ENCODE results near the gene KIF1C. TPM values are rescaled to one million over a fixed set of nuclear protein-coding genes. Genes with fewer than 3 reads are reported as not detected.
A peak's percentile ranks its signal among the peaks of the same experiment; 100 is the strongest.

The KIF1C gene
- total RNA-seq, 4 donors from 2014 or later, result 327 to 543 (median 393) TPM

DNA sequence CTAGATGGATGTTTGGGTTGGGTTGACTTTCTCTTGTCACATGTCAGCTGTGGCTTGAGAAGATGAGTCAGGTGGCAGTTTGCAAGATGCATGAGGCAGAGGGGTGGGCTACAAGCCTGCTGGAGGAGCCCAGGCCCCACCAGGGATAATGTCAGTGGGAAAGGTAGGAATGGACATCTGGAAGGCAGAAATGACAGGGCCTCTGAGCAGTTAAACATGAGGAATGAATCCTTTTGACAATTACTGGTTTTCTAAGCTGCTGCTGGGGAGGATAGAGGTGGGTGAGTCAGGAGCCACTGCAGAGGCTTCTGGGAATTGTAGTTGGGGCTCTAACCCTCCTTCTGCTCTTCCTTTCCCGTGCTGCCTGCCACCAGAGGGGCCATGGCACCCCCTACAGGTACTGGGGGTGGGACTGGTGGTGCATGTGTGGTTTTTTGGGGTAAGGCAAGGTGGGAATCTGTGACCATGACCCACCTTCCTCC, 21.8 kb downstream of the KIF1C start:
- ATAC-seq (peak in 1 of 2 donors; percentile 22), DNase-seq (no peak)
- H3K9me3 ChIP-seq, result no peaks in the 10 kb centered on the region
- peak overlapping the region in 2 of 4 donors; percentile 19 to 27 for H3K27ac ChIP-seq
- H3K4me3 ChIP-seq, result no peak overlapping the region
- H3K4me1 ChIP-seq, result no peaks in the 10 kb centered on the region
- intact Hi-C loops (cut with DNase I; ENCODE audit: low total_unique reads), result no loop called here
- in situ Hi-C loops (cut with MboI; ENCODE audit: low sequenced_read_pairs in 4 of 4), result no loop called here
- H3K27me3 ChIP-seq, result no peaks in the 10 kb centered on the region
- TF ChIP-seq POLR2A (IDR thresholded peaks at IDR 0.05), result no peak
- TF ChIP-seq, protein P1, sequence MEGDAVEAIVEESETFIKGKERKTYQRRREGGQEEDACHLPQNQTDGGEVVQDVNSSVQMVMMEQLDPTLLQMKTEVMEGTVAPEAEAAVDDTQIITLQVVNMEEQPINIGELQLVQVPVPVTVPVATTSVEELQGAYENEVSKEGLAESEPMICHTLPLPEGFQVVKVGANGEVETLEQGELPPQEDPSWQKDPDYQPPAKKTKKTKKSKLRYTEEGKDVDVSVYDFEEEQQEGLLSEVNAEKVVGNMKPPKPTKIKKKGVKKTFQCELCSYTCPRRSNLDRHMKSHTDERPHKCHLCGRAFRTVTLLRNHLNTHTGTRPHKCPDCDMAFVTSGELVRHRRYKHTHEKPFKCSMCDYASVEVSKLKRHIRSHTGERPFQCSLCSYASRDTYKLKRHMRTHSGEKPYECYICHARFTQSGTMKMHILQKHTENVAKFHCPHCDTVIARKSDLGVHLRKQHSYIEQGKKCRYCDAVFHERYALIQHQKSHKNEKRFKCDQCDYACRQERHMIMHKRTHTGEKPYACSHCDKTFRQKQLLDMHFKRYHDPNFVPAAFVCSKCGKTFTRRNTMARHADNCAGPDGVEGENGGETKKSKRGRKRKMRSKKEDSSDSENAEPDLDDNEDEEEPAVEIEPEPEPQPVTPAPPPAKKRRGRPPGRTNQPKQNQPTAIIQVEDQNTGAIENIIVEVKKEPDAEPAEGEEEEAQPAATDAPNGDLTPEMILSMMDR (IDR thresholded peaks at IDR 0.05 in 4 of 5, conservative IDR thresholded peaks at IDR 0.05 in 1 of 5), result no peak
- H3K36me3 ChIP-seq, result peaks cover 2 to 98% of the 10 kb centered on the region in 2 donors

DNA sequence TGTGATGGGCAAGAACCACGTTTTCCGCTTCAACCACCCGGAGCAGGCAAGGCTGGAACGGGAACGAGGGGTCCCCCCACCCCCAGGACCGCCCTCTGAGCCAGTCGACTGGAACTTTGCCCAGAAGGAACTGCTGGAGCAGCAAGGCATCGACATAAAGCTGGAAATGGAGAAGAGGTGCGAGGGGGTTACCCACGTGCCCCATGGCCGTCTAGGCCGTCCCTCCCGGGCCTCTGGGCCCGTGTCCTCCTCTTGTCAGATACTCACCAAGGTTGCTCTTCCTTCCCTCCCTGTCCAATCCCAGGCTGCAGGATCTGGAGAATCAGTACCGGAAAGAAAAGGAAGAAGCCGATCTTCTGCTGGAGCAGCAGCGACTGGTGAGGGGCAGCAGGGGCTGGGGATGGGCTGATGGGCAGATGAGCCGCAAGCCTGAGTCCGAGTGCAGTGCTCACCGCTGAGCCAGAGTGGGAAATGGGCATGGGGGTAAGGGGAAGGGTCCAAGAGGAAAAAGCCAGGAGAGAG, 22.8 kb downstream of the KIF1C start:
- in situ Hi-C loops (cut with MboI; ENCODE audit: low sequenced_read_pairs in 4 of 4) (no loop called here), intact Hi-C loops (cut with DNase I; ENCODE audit: low total_unique reads) (no loop called here)
- no peaks in the 10 kb centered on the region for H3K27me3 ChIP-seq
- H3K4me1 ChIP-seq, result peaks cover 0 to under 1% of the 10 kb centered on the region in 2 donors
- H3K9me3 ChIP-seq, result no peaks in the 10 kb centered on the region
- H3K4me3 ChIP-seq, result no peak overlapping the region
- DNase-seq (no peak), ATAC-seq (no peak)
- TF ChIP-seq, protein P1 (IDR thresholded peaks at IDR 0.05 in 4 of 5, conservative IDR thresholded peaks at IDR 0.05 in 1 of 5), result no peak
- no peak for TF ChIP-seq POLR2A (IDR thresholded peaks at IDR 0.05)
- H3K36me3 ChIP-seq, result peaks cover 0 to 88% of the 10 kb centered on the region in 2 donors
- no peak overlapping the region for H3K27ac ChIP-seq

DNA sequence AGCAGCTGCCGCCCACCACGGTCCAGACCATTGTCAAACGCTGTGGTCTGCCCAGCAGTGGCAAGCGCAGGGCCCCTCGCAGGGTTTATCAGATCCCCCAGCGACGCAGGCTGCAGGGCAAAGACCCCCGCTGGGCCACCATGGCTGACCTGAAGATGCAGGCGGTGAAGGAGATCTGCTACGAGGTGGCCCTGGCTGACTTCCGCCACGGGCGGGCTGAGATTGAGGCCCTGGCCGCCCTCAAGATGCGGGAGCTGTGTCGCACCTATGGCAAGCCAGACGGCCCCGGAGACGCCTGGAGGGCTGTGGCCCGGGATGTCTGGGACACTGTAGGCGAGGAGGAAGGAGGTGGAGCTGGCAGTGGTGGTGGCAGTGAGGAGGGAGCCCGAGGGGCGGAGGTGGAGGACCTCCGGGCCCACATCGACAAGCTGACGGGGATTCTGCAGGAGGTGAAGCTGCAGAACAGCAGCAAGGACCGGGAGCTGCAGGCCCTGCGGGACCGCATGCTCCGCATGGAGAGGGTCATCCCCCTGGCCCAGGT, 24.5 kb downstream of the KIF1C start:
- no peak overlapping the region for H3K4me3 ChIP-seq
- peaks cover 0 to 9% of the 10 kb centered on the region in 2 donors for H3K4me1 ChIP-seq
- no peaks in the 10 kb centered on the region for H3K9me3 ChIP-seq
- in situ Hi-C loops (cut with MboI; ENCODE audit: low sequenced_read_pairs in 4 of 4) (no loop called here), intact Hi-C loops (cut with DNase I; ENCODE audit: low total_unique reads) (no loop called here)
- DNase-seq (no peak), ATAC-seq (no peak)
- H3K27ac ChIP-seq, result no peak overlapping the region
- TF ChIP-seq, protein P1 (IDR thresholded peaks at IDR 0.05 in 4 of 5, conservative IDR thresholded peaks at IDR 0.05 in 1 of 5), result no peak
- no peak for TF ChIP-seq POLR2A (IDR thresholded peaks at IDR 0.05)
- peaks cover 0 to 72% of the 10 kb centered on the region in 2 donors for H3K36me3 ChIP-seq
- H3K27me3 ChIP-seq, result no peaks in the 10 kb centered on the region

DNA sequence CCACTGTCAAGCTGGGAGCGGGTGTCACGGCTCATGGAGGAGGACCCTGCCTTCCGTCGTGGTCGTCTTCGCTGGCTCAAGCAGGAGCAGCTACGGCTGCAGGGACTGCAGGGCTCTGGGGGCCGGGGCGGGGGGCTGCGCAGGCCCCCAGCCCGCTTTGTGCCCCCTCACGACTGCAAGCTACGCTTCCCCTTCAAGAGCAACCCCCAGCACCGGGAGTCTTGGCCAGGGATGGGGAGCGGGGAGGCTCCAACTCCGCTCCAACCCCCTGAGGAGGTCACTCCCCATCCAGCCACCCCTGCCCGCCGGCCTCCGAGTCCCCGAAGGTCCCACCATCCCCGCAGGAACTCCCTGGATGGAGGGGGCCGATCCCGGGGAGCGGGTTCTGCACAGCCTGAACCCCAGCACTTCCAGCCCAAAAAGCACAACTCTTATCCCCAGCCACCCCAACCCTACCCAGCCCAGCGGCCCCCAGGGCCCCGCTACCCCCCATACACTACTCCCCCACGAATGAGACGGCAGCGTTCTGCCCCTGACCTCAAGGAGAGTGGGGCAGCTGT, 25.9 kb downstream of the KIF1C start:
- H3K27ac ChIP-seq, result peak overlapping the region in 1 of 4 donors; percentile 66
- no peaks in the 10 kb centered on the region for H3K9me3 ChIP-seq
- TF ChIP-seq, protein P1 (IDR thresholded peaks at IDR 0.05 in 4 of 5, conservative IDR thresholded peaks at IDR 0.05 in 1 of 5), result no peak
- no peak for TF ChIP-seq POLR2A (IDR thresholded peaks at IDR 0.05)
- in situ Hi-C loops (cut with MboI; ENCODE audit: low sequenced_read_pairs in 4 of 4) (no loop called here), intact Hi-C loops (cut with DNase I; ENCODE audit: low total_unique reads) (no loop called here)
- no peak overlapping the region for H3K4me3 ChIP-seq
- no peaks in the 10 kb centered on the region for H3K27me3 ChIP-seq
- ATAC-seq (no peak), DNase-seq (no peak)
- H3K36me3 ChIP-seq, result peaks cover 0 to 59% of the 10 kb centered on the region in 2 donors
- H3K4me1 ChIP-seq, result peaks cover 0 to 9% of the 10 kb centered on the region in 2 donors

Data from gastrocnemius medialis (tissue), 4 donors.